ENCODE measurements around the gene LYPD1. TPM values are rescaled to one million over a fixed set of nuclear protein-coding genes. Genes with fewer than 3 reads are reported as not detected.
"Not testable (repeated sequence)": the region's sequence is repeated elsewhere in the genome, so short reads cannot be mapped to it uniquely, and the experiment has no call there.

Gene LYPD1
- total RNA-seq, result not detected

DNA sequence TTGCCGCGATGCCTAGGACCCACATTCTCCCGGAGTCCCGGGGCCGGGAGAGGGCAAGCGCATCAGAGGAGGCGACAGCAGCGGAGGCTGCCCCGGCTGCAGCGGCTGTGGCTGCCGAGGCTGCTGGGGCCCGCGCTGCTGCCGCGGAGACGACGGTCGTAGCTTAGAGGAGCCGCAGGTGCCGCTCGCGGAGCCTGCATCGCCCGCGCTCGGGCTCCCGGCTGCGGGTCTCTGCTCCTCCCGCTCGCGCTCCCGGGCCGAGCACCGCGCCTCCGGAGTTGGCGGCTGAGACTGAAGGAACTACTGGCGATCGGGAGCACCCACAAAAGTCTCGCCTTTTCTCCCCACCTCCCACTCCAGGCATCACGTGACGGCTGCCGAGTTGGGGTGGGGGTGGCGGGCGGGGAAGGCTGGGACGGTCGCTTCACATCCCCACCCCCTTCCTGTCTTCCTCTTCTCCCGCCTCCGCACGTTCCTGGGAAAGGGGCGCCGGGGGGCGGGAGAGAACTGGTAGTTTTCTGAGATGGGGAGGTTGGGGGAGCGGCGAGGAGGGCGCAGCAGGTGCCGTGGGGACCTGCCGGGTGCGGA lies at the start of gene LYPD1:
Gene LYPD1 (minus strand): TSS at position 298 of the 588 bp plus-strand sequence. CDS start 273 bp downstream, at position 25.
- no peak for DNase-seq
- H3K4me1 Mint-ChIP-seq (ENCODE audit: low read depth), result no peaks in the 10 kb centered on the region
- ChIA-PET CTCF (no interaction called here), POLR2A (no interaction called here)
- H3K9me3 Mint-ChIP-seq (ENCODE audit: insufficient read depth), result no peaks in the 10 kb centered on the region
- H3K27me3 Mint-ChIP-seq (ENCODE audit: low read depth), result peaks cover 28% of the 10 kb centered on the region
- H3K27ac Mint-ChIP-seq, result no peak within 1 kb of the TSS
- no peak for ATAC-seq
- H3K4me3 Mint-ChIP-seq, result no peak within 1 kb of the TSS
- peaks cover 4% of the 10 kb centered on the region for H3K36me3 Mint-ChIP-seq (ENCODE audit: low read depth)

GRCh38 chr2:132719480-132719879 lies 49.5 kb upstream of the LYPD1 start:
- Mint-ChIP-seq H3K36me3 (ENCODE audit: low read depth) (no peaks in the 10 kb centered on the region), H3K4me1 (ENCODE audit: low read depth) (no peaks in the 10 kb centered on the region), H3K9me3 (ENCODE audit: insufficient read depth) (no peaks in the 10 kb centered on the region), H3K4me3 (no peak overlapping the region), H3K27me3 (ENCODE audit: low read depth) (no peaks in the 10 kb centered on the region), H3K27ac (no peak overlapping the region)
- ATAC-seq (no peak), DNase-seq (no peak)
- ChIA-PET CTCF (no interaction called here), POLR2A (no interaction called here)

DNA sequence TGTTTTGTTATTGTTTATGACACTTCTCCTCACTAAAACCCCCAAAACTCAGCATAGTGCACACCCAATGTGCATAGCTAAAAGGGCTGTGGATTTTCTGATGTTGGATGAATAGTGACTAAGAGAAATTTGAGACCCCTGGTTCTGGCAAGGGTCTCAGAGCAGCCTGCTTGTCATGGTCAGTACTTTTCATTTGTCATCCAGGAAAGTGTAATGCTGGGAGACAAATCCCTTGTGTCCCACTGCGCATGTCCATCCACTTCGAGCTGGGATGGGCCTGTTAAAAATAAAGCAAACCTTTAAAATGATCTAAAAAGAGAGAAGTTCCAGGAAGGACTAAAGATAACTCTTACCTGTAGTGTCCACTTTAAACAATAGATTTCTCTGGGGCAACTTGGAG lies 46.9 kb upstream of the LYPD1 start:
- no peaks in the 10 kb centered on the region for H3K9me3 Mint-ChIP-seq (ENCODE audit: insufficient read depth)
- no peak overlapping the region for H3K4me3 Mint-ChIP-seq
- ChIA-PET POLR2A (no interaction called here), CTCF (no interaction called here)
- no peaks in the 10 kb centered on the region for H3K36me3 Mint-ChIP-seq (ENCODE audit: low read depth)
- H3K4me1 Mint-ChIP-seq (ENCODE audit: low read depth), result no peaks in the 10 kb centered on the region
- ATAC-seq, result no peak
- no peak overlapping the region for H3K27ac Mint-ChIP-seq
- DNase-seq, result no peak
- no peaks in the 10 kb centered on the region for H3K27me3 Mint-ChIP-seq (ENCODE audit: low read depth)

DNA sequence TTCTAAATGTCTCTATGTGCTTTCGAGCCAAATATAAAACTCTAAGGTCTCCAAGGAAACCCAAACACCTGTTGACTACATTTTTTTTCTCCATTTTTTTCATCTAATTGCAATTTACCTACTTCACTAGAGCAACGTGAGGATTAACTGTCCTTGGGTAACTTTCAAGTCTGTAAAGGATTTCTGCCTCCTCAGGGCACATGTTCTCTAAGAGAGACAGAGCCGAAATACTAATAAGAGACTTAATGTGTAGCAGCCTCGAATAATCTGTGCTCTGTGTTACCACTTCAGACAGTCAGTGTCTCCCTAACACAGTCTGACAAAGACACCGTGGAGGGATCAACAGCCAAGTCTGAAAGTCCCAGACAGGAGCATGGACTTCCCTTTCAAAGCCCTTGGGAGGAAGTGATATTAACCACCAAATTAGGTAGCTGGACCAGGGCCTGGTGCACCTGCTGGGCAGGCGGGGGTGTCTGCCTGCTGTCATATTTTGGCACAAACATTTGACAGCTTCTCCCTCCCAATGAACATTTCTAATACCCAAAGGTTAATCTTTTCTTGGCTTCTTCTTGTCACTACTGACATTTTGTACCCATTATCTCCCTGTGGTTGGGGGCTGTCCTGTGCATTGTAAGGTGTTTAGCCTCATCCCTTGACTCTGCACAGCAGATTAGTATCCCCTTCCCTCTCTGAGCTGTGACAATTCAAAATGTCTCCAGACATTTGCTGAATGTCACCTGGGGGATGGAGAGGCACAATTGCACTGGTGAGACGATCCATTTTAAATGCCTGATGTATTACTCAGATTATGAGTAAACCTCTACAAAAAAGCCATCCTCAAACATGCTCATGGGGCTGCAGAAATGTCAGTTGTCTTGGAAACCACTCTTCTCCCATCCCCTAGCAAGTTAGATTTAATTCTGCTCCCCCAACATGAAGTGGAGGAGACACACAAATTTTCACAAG lies 45.7 kb upstream of the LYPD1 start:
- H3K27me3 Mint-ChIP-seq (ENCODE audit: low read depth), result no peaks in the 10 kb centered on the region
- ChIA-PET POLR2A (no interaction called here), CTCF (no interaction called here)
- no peak overlapping the region for H3K27ac Mint-ChIP-seq
- no peaks in the 10 kb centered on the region for H3K4me1 Mint-ChIP-seq (ENCODE audit: low read depth)
- no peaks in the 10 kb centered on the region for H3K36me3 Mint-ChIP-seq (ENCODE audit: low read depth)
- no peaks in the 10 kb centered on the region for H3K9me3 Mint-ChIP-seq (ENCODE audit: insufficient read depth)
- H3K4me3 Mint-ChIP-seq, result no peak overlapping the region
- ATAC-seq (no peak), DNase-seq (no peak)

GRCh38 chr2:132703396-132703795 lies 33.4 kb upstream of the LYPD1 start:
- Mint-ChIP-seq H3K27me3 (ENCODE audit: low read depth) (no peaks in the 10 kb centered on the region), H3K4me1 (ENCODE audit: low read depth) (no peaks in the 10 kb centered on the region), H3K9me3 (ENCODE audit: insufficient read depth) (no peaks in the 10 kb centered on the region), H3K4me3 (no peak overlapping the region), H3K27ac (no peak overlapping the region), H3K36me3 (ENCODE audit: low read depth) (no peaks in the 10 kb centered on the region)
- POLR2A ChIA-PET, result no interaction called here
- CTCF ChIA-PET, result no interaction called here
- DNase-seq (no peak), ATAC-seq (no peak)

DNA sequence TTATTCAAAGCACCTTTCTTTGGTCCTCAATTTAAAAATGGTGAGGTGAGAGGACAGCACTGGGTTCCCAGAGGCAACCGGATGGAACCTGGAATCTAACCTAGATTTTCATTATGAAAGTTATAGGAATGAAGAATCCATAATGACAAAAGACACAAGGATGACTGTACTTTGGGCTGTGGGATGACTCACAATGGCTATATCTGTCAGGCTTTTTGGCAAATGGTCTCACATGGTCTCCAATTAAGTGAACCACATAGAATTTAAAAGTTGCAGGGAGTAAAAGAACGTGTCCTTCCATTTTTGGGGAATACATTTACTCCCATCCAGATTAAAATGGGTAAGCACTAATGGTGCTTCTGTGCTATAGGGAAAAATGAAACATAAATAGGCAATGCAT lies 31.8 kb upstream of the LYPD1 start:
- CTCF ChIA-PET, result no interaction called here
- Mint-ChIP-seq H3K4me3 (no peak overlapping the region), H3K27ac (no peak overlapping the region), H3K9me3 (ENCODE audit: insufficient read depth) (no peaks in the 10 kb centered on the region), H3K36me3 (ENCODE audit: low read depth) (no peaks in the 10 kb centered on the region), H3K27me3 (ENCODE audit: low read depth) (no peaks in the 10 kb centered on the region), H3K4me1 (ENCODE audit: low read depth) (no peaks in the 10 kb centered on the region)
- ATAC-seq (no peak), DNase-seq (no peak)
- POLR2A ChIA-PET, result no interaction called here

- ATAC-seq; H3K27ac Mint-ChIP-seq; POLR2A ChIA-PET; H3K27me3 Mint-ChIP-seq (ENCODE audit: low read depth); H3K4me3 Mint-ChIP-seq; H3K9me3 Mint-ChIP-seq (ENCODE audit: insufficient read depth); H3K36me3 Mint-ChIP-seq (ENCODE audit: low read depth); H3K4me1 Mint-ChIP-seq (ENCODE audit: low read depth); DNase-seq; CTCF ChIA-PET: not testable (repeated sequence)
Measured at GRCh38 chr2:132699802-132700201, 29.8 kb upstream of the LYPD1 start.

- H3K27ac Mint-ChIP-seq; H3K4me3 Mint-ChIP-seq; DNase-seq; H3K36me3 Mint-ChIP-seq (ENCODE audit: low read depth); POLR2A ChIA-PET; H3K27me3 Mint-ChIP-seq (ENCODE audit: low read depth); ATAC-seq; H3K4me1 Mint-ChIP-seq (ENCODE audit: low read depth); CTCF ChIA-PET; H3K9me3 Mint-ChIP-seq (ENCODE audit: insufficient read depth): not testable (repeated sequence)
Measured at GRCh38 chr2:132698347-132698746, 28.3 kb upstream of the LYPD1 start.

DNA sequence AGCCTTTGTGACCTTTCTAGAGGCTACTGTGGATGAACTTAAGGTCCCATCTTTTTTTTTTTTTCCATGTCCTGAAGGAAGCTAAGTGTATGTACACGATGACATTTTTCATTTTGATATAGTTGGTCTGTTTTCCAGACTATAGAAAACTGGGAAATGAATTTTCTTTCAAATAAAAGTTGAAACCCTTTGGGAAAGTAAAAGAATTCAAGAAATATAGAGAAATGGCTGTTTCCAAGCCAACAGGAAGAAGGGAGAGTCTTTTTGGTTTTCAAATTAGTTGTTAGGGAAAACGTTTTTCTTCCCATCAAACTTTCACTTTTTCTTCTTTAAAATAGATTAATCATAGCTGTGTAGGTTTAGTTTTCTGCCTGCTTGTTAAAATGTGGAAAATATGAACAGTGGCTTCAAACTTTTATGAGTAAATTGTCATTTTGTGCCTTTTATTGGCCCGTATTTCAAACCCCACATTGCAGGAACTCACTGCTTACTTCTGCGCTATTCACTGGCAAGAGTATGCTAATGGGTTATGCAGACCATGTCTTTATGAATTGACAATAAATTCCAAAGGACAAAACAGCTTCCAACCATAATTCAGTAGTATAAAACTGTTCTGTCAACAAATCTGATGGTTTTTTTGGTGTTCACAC lies 27.7 kb upstream of the LYPD1 start:
- no peak overlapping the region for H3K27ac Mint-ChIP-seq
- DNase-seq (no peak), ATAC-seq (no peak)
- no peaks in the 10 kb centered on the region for H3K4me1 Mint-ChIP-seq (ENCODE audit: low read depth)
- no peaks in the 10 kb centered on the region for H3K9me3 Mint-ChIP-seq (ENCODE audit: insufficient read depth)
- ChIA-PET CTCF (no interaction called here), POLR2A (no interaction called here)
- no peaks in the 10 kb centered on the region for H3K36me3 Mint-ChIP-seq (ENCODE audit: low read depth)
- H3K27me3 Mint-ChIP-seq (ENCODE audit: low read depth), result no peaks in the 10 kb centered on the region
- no peak overlapping the region for H3K4me3 Mint-ChIP-seq

- H3K9me3 Mint-ChIP-seq (ENCODE audit: insufficient read depth), result no peaks in the 10 kb centered on the region
- H3K4me3 Mint-ChIP-seq, result no peak overlapping the region
- ATAC-seq (no peak), DNase-seq (no peak)
- H3K27ac Mint-ChIP-seq, result no peak overlapping the region
- POLR2A ChIA-PET, result no interaction called here
- no peaks in the 10 kb centered on the region for H3K27me3 Mint-ChIP-seq (ENCODE audit: low read depth)
- CTCF ChIA-PET, result no interaction called here
- no peaks in the 10 kb centered on the region for H3K36me3 Mint-ChIP-seq (ENCODE audit: low read depth)
- no peaks in the 10 kb centered on the region for H3K4me1 Mint-ChIP-seq (ENCODE audit: low read depth)
Measured at GRCh38 chr2:132692816-132693215, 22.8 kb upstream of the LYPD1 start.

- ChIA-PET CTCF (no interaction called here), POLR2A (no interaction called here)
- no peaks in the 10 kb centered on the region for H3K27me3 Mint-ChIP-seq (ENCODE audit: low read depth)
- ATAC-seq (no peak), DNase-seq (no peak)
- no peak overlapping the region for H3K4me3 Mint-ChIP-seq
- no peak overlapping the region for H3K27ac Mint-ChIP-seq
- H3K36me3 Mint-ChIP-seq (ENCODE audit: low read depth), result no peaks in the 10 kb centered on the region
- H3K4me1 Mint-ChIP-seq (ENCODE audit: low read depth), result no peaks in the 10 kb centered on the region
- no peaks in the 10 kb centered on the region for H3K9me3 Mint-ChIP-seq (ENCODE audit: insufficient read depth)
Measured at GRCh38 chr2:132691556-132691955, 21.6 kb upstream of the LYPD1 start.

DNA sequence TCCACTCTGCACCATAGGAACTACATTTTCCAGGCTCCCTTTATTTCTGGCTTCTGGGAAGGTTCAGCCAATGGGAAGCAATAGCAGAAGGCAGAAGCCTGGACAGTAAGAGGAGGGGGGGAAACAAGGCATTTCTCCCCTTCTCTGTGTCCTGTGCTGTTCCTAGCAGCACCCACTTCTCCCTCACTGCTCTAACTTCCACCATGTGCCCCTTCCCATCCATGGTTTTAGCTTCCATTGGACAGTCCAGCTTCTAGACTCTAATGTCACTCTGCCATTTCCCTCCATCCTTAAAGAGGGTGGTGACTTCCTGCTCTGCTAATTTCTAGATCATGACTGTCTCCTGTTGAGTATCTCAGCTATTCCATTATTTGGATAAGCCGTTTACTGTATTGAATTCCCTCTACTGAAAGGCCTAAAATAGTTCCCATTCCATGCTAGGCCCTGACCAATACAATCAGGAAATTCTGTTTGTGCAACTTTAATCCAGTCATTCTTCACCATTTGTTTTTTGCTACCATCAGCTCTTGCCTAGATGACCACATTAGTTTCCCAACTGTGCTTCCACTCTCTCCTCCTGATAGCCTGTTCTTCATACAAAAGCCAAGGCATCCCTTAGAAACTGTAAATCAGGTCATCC lies 20.8 kb upstream of the LYPD1 start:
- no peaks in the 10 kb centered on the region for H3K4me1 Mint-ChIP-seq (ENCODE audit: low read depth)
- ChIA-PET CTCF (no interaction called here), POLR2A (no interaction called here)
- no peaks in the 10 kb centered on the region for H3K36me3 Mint-ChIP-seq (ENCODE audit: low read depth)
- no peaks in the 10 kb centered on the region for H3K9me3 Mint-ChIP-seq (ENCODE audit: insufficient read depth)
- H3K27me3 Mint-ChIP-seq (ENCODE audit: low read depth), result no peaks in the 10 kb centered on the region
- DNase-seq, result no peak
- H3K27ac Mint-ChIP-seq, result no peak overlapping the region
- ATAC-seq, result no peak
- no peak overlapping the region for H3K4me3 Mint-ChIP-seq
